ENCODE results near the gene NBEAL1. TPM values are rescaled to one million over a fixed set of nuclear protein-coding genes. Genes with fewer than 3 reads are reported as not detected.
"Not testable (repeated sequence)": the region's sequence is repeated elsewhere in the genome, so short reads cannot be mapped to it uniquely, and the experiment has no call there.

NBEAL1 gene
- 10 to 100 TPM in 1 of 2 experiments, 1 to 10 TPM in 1; 8.2 to 13.0 TPM for total RNA-seq

- DNase-seq (peak; percentile 98), ATAC-seq (peak; percentile 96)
- H3K36me3 Mint-ChIP-seq (ENCODE audit: low read depth), result peaks cover 2% of the 10 kb centered on the region
- H3K27ac Mint-ChIP-seq, result peak within 1 kb of the TSS; percentile 89
- no peaks in the 10 kb centered on the region for H3K9me3 Mint-ChIP-seq (ENCODE audit: low read depth)
- peak within 1 kb of the TSS; percentile 93 for H3K4me3 Mint-ChIP-seq
- ChIA-PET CTCF (interaction anchor here (1.1 kb wide), 1 partner anchor 32 kb away, joined by 3 read pairs; no protein-coding TSS in a partner anchor), POLR2A (interaction anchor here (0.5 to 1.0 kb wide), 5 partner anchors 16 to 1736 kb away, joined by 3 to 4 read pairs (median 3); partner anchors contain the start of gene CYP20A1)
- intact Hi-C loops (cut with DNase I, micrococcal nuclease), result loop anchor here (1.0 to 5.0 kb wide), 13 partner anchors 103 to 1372 kb away; partner anchors contain the start of genes FAM117B (in 2 of the 2), WDR12 (in 2 of the 2), ABI2 (in 1 of the 2) and ALS2 (in 1 of the 2)
- peaks cover 32% of the 10 kb centered on the region for H3K4me1 Mint-ChIP-seq
- no peaks in the 10 kb centered on the region for H3K27me3 Mint-ChIP-seq
Observed at GRCh38 chr2:203014456-203015199, at the start of gene NBEAL1. Gene NBEAL1 (plus strand): TSS chr2:203014875. CDS start chr2:203016385, 1,510 bp downstream.

- intact Hi-C loops (cut with DNase I, micrococcal nuclease), result no loop called here
- DNase-seq, result peak; percentile 49
- POLR2A ChIA-PET, result no interaction called here
- H3K4me1 Mint-ChIP-seq, result peaks cover 4% of the 10 kb centered on the region
- no peaks in the 10 kb centered on the region for H3K36me3 Mint-ChIP-seq (ENCODE audit: low read depth)
- CTCF ChIA-PET, result interaction anchor here (0.6 kb wide), 1 partner anchor 33 kb away, joined by 4 read pairs; no protein-coding TSS in a partner anchor
- H3K9me3 Mint-ChIP-seq (ENCODE audit: low read depth), result no peaks in the 10 kb centered on the region
- H3K27me3 Mint-ChIP-seq, result no peaks in the 10 kb centered on the region
- no peak overlapping the region for H3K4me3 Mint-ChIP-seq
- no peak overlapping the region for H3K27ac Mint-ChIP-seq
- ATAC-seq, result peak; percentile 92
Observed at GRCh38 chr2:202965810-202966460, 48.7 kb upstream of the NBEAL1 start.

- CTCF ChIA-PET, result interaction anchor here (0.6 kb wide), 1 partner anchor 530 kb away, joined by 4 read pairs; no protein-coding TSS in a partner anchor
- DNase-seq; H3K4me3 Mint-ChIP-seq; H3K9me3 Mint-ChIP-seq (ENCODE audit: low read depth); H3K4me1 Mint-ChIP-seq; ATAC-seq; H3K36me3 Mint-ChIP-seq (ENCODE audit: low read depth); H3K27ac Mint-ChIP-seq; H3K27me3 Mint-ChIP-seq; intact Hi-C loops (cut with DNase I, micrococcal nuclease): not testable (repeated sequence)
- POLR2A ChIA-PET, result interaction anchor here (0.6 kb wide), 1 partner anchor 34 kb away, joined by 5 read pairs; no protein-coding TSS in a partner anchor
Observed at GRCh38 chr2:202969404-202969803, 45.3 kb upstream of the NBEAL1 start.

- DNase-seq (no peak), ATAC-seq (no peak)
- intact Hi-C loops (cut with DNase I, micrococcal nuclease), result no loop called here
- Mint-ChIP-seq H3K4me3 (no peak overlapping the region), H3K27ac (no peak overlapping the region), H3K36me3 (ENCODE audit: low read depth) (peaks cover 4% of the 10 kb centered on the region), H3K27me3 (no peaks in the 10 kb centered on the region), H3K4me1 (no peaks in the 10 kb centered on the region), H3K9me3 (ENCODE audit: low read depth) (no peaks in the 10 kb centered on the region)
- POLR2A ChIA-PET, result no interaction called here
- CTCF ChIA-PET, result no interaction called here
Observed at GRCh38 chr2:202976809-202977208, 37.9 kb upstream of the NBEAL1 start.

- CTCF ChIA-PET, result interaction anchor here (0.6 to 1.1 kb wide), 2 partner anchors 9 to 73 kb away, joined by 3 read pairs; no protein-coding TSS in a partner anchor
- no peak for DNase-seq
- H3K9me3 Mint-ChIP-seq (ENCODE audit: low read depth), result no peaks in the 10 kb centered on the region
- peaks cover 3% of the 10 kb centered on the region for H3K36me3 Mint-ChIP-seq (ENCODE audit: low read depth)
- no peaks in the 10 kb centered on the region for H3K27me3 Mint-ChIP-seq
- no peak overlapping the region for H3K4me3 Mint-ChIP-seq
- POLR2A ChIA-PET, result no interaction called here
- H3K4me1 Mint-ChIP-seq, result no peaks in the 10 kb centered on the region
- H3K27ac Mint-ChIP-seq, result no peak overlapping the region
- intact Hi-C loops (cut with DNase I, micrococcal nuclease), result no loop called here
- no peak for ATAC-seq
Observed at GRCh38 chr2:202982779-202983491, 31.7 kb upstream of the NBEAL1 start.

- Mint-ChIP-seq H3K27me3 (no peaks in the 10 kb centered on the region), H3K9me3 (ENCODE audit: low read depth) (no peaks in the 10 kb centered on the region), H3K36me3 (ENCODE audit: low read depth) (no peaks in the 10 kb centered on the region), H3K27ac (no peak overlapping the region), H3K4me1 (no peaks in the 10 kb centered on the region), H3K4me3 (no peak overlapping the region)
- intact Hi-C loops (cut with DNase I, micrococcal nuclease), result no loop called here
- no peak for ATAC-seq
- ChIA-PET POLR2A (no interaction called here), CTCF (no interaction called here)
- no peak for DNase-seq
Observed at GRCh38 chr2:202989749-202990148, 24.9 kb upstream of the NBEAL1 start.

- H3K36me3 Mint-ChIP-seq (ENCODE audit: low read depth), result no peaks in the 10 kb centered on the region
- DNase-seq (no peak), ATAC-seq (no peak)
- ChIA-PET CTCF (no interaction called here), POLR2A (no interaction called here)
- H3K4me3 Mint-ChIP-seq, result no peak overlapping the region
- H3K27me3 Mint-ChIP-seq, result no peaks in the 10 kb centered on the region
- no peak overlapping the region for H3K27ac Mint-ChIP-seq
- H3K9me3 Mint-ChIP-seq (ENCODE audit: low read depth), result no peaks in the 10 kb centered on the region
- no peaks in the 10 kb centered on the region for H3K4me1 Mint-ChIP-seq
- intact Hi-C loops (cut with DNase I, micrococcal nuclease), result no loop called here
Observed at GRCh38 chr2:202990501-202990900, 24.2 kb upstream of the NBEAL1 start.

- ATAC-seq; DNase-seq; H3K9me3 Mint-ChIP-seq (ENCODE audit: low read depth); intact Hi-C loops (cut with DNase I, micrococcal nuclease); H3K27me3 Mint-ChIP-seq; H3K27ac Mint-ChIP-seq; H3K36me3 Mint-ChIP-seq (ENCODE audit: low read depth); POLR2A ChIA-PET; CTCF ChIA-PET; H3K4me3 Mint-ChIP-seq; H3K4me1 Mint-ChIP-seq: not testable (repeated sequence)
Observed at GRCh38 chr2:202997113-202997512, 17.6 kb upstream of the NBEAL1 start.

GRCh38 chr2:203002054-203002821 lies 12.4 kb upstream of the NBEAL1 start:
- Mint-ChIP-seq H3K9me3 (ENCODE audit: low read depth) (no peaks in the 10 kb centered on the region), H3K27ac (no peak overlapping the region), H3K36me3 (ENCODE audit: low read depth) (no peaks in the 10 kb centered on the region), H3K4me1 (no peaks in the 10 kb centered on the region), H3K4me3 (no peak overlapping the region), H3K27me3 (no peaks in the 10 kb centered on the region)
- intact Hi-C loops (cut with DNase I, micrococcal nuclease), result no loop called here
- ChIA-PET CTCF (no interaction called here), POLR2A (no interaction called here)
- ATAC-seq, result no peak
- DNase-seq, result no peak

- intact Hi-C loops (cut with DNase I, micrococcal nuclease), result no loop called here
- no peak for ATAC-seq
- CTCF ChIA-PET, result no interaction called here
- Mint-ChIP-seq H3K36me3 (ENCODE audit: low read depth) (no peaks in the 10 kb centered on the region), H3K27me3 (no peaks in the 10 kb centered on the region), H3K27ac (no peak overlapping the region), H3K4me3 (no peak overlapping the region), H3K9me3 (ENCODE audit: low read depth) (peaks cover 1% of the 10 kb centered on the region), H3K4me1 (no peaks in the 10 kb centered on the region)
- DNase-seq, result no peak
- POLR2A ChIA-PET, result interaction anchor here (0.7 kb wide), 1 partner anchor 34 kb away, joined by 5 read pairs; no protein-coding TSS in a partner anchor
Observed at GRCh38 chr2:203003716-203004115, 11.0 kb upstream of the NBEAL1 start.

- DNase-seq (no peak), ATAC-seq (no peak)
- peaks cover 2% of the 10 kb centered on the region for H3K36me3 Mint-ChIP-seq (ENCODE audit: low read depth)
- H3K27ac Mint-ChIP-seq, result no peak overlapping the region
- intact Hi-C loops (cut with DNase I, micrococcal nuclease), result loop anchor here in 1 of 2 experiments (5.0 kb wide), 1 partner anchor 1374 kb away; the partner anchor contains the start of gene TMEM237
- no peak overlapping the region for H3K4me3 Mint-ChIP-seq
- ChIA-PET POLR2A (no interaction called here), CTCF (interaction anchor here (1.5 kb wide), 1 partner anchor 146 kb away, joined by 4 read pairs; no protein-coding TSS in a partner anchor)
- no peaks in the 10 kb centered on the region for H3K9me3 Mint-ChIP-seq (ENCODE audit: low read depth)
- H3K27me3 Mint-ChIP-seq, result no peaks in the 10 kb centered on the region
- peaks cover 32% of the 10 kb centered on the region for H3K4me1 Mint-ChIP-seq
Observed at GRCh38 chr2:203016716-203017115, 2.0 kb downstream of the NBEAL1 start.
